Fibroblast of peridontal ligament (primary cell): ENCODE measurements around the gene PRKCH.

ENCODE experiments used
- DNase-seq: peaks from one replicate; pipeline ENCODE4 v3.0.0-alpha.2; 2010; ENCODE audit errors: extremely low read depth

The PRKCH gene

DNA sequence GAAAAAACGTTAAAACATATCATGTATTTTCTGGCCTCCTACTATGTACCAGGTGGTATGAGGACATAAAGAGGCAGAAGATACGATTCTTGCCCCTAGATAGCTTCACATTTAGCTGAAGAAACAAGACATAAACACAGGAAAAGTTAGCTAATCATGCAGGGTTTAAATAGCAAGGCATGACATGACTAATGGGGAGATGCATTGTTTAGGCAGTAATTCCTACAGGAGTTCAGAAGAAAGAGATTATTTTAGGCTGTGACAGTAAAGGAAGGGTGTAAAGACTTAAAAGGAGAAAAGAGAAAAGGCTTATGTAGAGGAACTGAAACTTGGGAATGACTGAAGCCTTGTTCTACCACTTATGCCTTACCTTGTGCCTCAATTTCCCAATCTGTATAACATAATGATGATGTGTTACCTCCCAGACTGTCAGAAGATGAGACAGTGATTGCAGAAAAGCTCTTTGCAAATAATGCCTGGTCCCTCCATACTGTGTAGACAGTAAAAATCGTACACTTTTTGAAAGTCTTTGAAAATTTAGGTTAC lies 44.4 kb downstream of the PRKCH start:
- DNase-seq, result peak; percentile 2

DNA sequence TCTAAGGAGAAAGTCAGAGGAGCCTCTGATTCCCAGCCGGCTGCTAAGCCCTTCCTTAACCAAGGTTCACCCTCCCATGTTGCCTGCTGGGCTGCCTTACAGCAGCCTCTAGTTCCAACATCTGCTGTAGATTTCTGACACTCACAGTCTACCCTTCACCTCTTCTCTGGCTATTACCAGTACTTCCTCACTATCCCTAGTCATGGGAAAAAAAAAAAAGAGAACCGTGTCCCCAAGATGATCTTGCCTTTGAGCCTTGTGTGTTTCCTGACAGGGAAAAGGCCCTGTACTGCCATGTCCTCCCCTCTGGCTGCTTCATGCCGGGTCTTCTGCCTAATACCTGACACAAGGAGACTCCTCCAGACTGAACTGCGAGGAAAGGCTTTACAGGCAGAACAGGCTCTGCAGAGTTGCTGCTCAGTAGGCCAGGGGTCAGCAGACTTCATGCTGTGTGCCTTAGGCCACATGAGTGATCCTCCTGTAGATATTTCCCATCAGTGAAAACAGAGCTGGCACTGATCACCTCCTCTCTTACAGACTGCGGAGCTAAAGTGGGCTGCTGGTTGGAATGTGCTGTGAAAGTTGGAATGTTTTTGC lies 46.8 kb downstream of the PRKCH start:
- DNase-seq, result no peak

DNA sequence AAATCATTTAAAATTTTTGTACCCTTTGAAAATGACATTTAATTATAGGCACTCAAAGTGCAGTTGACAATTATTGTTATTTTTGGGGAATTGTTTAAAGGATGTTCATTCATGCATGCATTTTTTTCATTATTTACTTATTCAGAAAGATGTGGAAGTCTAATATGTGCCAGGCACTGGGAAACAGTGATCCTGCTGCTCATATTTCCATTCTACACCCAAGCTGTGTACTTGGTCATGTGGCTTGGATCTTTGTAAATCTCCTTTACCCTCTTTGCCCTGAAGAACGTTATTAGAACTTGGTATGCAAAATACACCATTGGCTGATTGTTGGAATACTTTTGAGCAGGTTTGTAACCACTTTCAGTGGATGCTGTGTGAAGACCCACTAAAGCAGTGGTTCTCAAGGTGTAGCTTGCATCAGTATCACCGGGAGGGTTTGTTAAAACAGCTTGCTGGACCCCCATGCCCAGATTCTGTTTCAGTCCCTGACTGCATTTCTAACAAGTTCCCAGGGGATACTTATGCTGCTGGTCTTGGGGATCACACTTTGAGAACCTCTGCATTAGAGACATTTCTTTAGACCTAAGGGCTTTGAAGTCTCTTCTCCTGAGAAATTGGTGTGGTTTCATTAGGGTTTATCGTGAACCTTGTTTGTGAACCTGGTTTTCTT lies 47.5 kb downstream of the PRKCH start:
- no peak for DNase-seq

DNA sequence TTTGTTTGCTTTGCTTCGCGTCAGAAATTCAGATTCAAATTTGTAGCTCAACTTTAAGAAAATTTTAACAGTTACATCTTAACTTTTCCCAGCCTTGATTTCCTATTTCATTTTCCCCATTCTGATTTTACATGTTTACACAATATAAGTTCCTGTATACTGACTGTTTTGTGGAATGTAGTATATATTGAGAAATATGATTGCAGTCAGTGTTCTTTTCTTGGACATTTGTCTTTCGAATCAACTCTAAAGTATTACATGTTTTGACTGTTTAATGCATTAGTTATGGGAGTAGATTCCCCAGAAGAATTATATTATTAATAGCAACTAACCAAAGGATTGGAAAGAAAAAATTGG lies 48.1 kb downstream of the PRKCH start:
- DNase-seq, result no peak

DNA sequence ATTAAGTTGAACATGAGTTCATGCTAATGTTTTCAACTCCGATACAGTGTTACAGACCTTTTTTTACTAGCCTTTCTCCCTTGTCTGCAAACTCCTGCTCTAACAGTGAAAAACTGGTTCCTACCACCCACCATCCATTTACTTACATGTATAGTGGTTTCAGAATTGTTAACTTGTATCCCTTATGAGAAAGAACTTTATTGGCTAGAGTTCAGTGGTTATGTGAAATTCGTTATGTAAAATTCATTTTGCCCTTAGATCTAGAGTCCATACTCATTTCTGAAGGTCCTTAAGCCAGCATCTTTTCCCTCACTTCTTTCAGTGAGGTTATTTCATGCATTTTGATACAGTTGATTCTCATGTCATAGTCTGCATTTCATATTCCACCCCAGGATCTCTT lies 51.0 kb downstream of the PRKCH start:
- no peak for DNase-seq

DNA sequence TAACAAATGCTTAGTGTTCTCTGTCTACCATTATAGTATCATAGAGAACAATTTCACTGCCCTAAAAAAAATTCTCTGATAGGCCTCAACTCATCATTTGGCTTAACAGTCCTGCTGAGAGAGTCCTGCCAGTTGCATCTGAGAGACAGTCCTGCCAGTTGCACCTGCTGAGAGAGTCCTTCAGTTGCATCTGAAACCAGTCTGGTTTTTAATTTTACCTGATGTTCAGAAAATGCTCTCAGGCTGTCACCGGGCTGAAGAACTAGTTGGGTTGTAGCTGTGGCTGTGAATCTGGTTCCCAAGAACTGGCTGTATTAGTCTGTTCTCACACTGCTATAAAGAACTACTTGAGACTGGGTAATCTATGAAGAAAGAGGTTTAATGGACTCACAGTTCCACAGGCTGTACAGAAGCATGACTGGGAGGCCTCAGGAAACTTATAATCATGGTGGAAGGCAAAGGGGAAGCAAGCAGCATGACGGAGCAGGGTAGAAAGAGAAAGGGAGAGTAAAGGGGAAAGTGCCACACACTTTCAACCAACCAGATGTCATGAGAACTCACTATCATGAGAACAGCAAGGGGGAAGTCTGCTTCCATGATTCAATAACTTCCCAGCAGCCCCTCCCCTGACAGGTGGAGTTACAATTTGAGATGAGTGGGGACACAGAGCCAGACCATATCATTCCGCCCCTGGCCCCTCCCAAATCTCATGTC lies 51.6 kb downstream of the PRKCH start:
- DNase-seq, result no peak

DNA sequence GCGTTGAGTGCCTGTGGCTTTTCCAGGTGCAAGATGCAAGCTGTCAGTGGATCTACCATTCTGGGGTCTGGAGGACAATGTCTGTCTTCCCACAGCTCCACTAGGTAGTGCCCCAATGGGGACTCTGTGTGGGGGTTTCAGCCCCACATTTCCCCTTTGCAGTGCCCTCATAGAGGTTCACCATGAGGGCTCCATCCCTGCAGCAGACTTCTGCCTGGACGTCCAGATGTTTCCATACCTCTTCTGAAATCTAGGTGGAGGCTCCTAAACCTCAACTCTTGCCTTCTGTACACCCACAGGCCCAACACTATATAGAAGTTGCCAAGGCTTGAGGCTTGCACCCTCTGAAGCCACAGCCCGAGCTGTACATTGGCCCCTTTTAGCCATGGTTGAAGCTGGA lies 52.9 kb downstream of the PRKCH start:
- DNase-seq, result no peak

DNA sequence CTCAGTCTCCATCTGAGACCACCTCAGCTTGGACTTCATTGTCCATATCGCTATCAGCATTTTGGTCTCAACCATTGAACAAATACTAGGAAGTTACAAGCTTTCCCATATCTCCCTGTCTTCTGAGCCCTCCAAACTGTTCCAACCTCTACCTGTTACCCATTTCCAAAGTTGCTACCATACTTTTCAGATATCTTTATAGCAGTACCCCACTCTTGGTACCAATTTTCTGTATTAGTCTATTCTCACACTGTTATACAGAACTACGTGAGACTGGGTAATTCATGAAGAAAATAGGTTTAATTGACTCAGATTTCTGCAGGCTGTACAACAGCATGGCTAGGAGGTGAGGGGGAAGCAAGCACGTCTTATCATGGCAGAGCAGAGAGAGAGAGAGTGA lies 53.8 kb downstream of the PRKCH start:
- DNase-seq, result no peak

DNA sequence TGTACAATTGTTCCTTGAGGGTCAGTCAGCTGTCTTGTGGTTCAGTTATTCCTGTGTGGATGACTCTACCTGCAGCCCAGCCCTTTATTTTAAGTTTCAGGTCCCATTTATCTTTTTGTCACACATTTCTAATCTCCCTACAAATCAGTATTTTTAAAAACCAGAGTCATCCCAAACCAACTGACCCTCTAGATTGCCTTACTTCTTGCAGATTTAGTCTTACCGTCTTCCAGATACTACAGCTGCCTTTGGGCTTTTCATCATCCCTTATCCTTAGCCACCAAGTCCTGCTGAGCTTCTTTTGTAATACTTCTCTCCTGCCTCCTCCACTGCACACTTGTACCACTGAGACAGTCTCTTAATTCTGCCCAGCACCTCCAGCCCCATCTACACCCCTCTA lies 54.9 kb downstream of the PRKCH start:
- DNase-seq, result no peak

DNA sequence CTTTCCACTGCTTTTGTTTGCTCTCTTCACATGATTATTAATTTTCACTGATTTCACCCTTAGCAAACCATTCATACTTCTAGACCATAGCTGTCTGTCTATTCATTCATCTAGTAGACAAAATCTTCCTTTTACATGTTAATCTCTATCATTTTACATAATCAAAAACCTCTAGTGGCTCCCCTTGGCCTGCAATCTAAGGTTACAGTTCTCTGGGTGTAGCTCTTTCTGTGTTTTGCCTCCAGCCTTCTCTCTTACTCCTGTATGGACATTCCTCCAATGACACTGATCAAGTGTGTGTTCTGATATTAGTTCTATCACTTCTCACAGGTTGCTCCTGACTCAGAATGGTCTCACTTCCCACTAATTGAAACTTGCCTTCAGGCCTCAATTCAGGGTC lies 56.4 kb downstream of the PRKCH start:
- DNase-seq, result no peak

DNA sequence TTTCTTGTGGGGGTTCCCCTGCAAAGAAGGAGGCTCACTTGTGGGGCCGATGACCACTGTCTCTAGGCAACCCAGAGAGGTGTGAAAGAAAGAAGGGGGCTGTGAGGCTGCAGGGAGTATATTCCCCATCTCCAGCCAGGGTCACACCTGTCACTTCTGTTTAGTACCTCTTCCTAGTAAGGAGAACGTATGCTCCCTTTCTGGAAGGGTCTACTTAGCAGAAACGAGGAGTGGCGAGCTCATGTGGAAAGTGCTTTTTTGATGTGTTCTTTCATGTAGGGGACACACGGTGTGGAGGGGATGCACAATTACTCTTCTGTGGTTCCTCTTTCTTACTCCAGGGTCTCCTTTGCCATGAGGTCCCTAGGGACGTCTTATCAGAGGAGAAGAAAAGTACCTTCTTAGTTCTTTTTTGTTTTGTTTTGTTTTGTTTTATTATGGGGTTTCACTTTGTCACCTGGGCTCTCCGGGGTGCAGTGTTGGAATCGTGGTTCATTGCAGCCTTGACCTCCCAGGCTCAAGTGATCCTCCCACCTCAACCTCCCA lies 58.3 kb downstream of the PRKCH start:
- no peak for DNase-seq

DNA sequence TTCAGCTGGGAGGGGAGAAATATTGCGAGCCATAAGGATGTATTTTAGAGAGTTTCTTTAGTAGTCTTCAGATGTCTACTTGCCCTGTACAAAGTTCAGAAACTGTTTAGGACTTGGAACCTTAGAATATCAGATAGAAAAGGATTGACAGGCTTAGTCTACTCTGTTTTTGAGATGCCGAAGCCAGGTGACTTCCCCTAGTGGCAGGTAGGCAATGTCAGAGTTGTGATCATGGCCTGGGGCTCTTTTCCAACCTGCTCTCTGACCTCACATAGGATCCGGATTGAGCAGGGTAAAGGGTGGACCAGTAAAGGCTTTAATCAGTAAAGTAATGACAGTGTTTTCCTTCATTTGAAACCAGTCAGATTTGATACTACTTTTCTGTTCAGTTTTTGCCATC lies 59.6 kb downstream of the PRKCH start:
- DNase-seq, result no peak

DNA sequence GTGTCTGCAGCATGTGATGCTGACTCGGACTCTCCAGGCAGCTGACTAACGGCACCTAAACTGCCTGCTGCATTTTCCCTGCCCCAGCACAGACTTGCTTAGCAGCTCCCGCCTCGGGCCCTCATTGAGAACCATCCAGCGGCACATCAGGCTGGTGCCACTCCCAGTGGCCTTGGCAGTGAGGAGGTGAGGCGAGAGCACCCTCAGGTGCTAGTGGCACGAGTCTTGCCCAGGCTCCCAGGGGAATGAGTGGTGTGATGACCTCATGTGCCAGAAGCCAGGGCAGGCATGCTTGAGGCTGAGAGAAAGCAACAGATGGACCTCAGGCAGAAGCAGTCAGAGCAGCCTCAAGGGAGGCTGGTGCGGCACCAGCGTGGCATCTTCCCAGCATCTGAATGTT lies 60.2 kb downstream of the PRKCH start:
- no peak for DNase-seq

DNA sequence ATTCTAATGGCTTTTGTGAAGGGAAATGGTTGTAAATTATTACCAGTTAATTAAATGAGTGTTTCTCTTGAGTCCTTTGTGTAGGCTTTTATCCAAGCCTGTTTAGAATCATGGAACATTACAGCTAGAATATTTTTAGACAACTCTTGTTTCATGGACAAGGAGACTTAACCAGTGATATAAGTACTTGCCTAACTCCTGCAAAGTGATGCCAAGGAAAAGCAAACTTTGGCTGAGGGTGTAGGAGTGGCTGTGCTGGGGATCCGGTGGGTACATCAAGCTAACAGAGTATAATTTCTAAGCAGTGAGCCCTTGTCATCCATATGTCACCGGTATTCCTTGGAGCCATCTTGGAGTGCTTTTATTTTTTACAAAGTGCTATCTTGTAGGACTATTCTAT lies 61.5 kb downstream of the PRKCH start:
- no peak for DNase-seq

DNA sequence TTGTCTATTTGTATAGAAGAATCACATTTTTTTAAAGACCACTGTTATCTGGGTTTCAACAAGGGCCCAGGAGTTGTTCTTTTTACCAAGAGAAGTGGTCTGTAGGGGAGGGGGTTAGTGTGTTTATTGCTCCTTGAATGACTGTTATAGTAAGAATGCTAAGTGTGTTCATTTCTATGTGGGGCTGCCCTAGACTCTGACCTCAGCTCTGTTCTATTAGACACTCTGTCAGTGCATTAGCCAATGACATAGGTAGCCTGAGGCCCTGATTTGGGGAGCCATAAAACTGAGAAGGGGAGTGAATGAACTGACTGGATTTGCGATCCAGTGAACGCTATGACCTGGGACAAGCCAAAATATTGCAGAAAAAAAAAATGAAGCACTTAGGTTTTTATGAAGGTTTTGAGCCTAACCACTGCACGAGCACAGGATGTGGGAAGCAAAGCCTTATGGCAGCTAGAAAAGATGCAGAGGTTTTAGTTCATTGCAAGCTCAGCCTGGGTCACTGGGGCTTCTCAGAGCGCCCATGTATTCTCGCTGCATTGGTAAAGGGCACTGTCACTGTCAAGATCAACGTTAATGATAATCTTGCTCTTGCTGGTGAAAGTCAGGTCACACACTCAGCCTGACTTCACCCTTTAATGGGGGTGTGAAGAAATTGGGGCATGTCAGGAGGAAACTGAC lies 63.8 kb downstream of the PRKCH start:
- DNase-seq, result no peak

DNA sequence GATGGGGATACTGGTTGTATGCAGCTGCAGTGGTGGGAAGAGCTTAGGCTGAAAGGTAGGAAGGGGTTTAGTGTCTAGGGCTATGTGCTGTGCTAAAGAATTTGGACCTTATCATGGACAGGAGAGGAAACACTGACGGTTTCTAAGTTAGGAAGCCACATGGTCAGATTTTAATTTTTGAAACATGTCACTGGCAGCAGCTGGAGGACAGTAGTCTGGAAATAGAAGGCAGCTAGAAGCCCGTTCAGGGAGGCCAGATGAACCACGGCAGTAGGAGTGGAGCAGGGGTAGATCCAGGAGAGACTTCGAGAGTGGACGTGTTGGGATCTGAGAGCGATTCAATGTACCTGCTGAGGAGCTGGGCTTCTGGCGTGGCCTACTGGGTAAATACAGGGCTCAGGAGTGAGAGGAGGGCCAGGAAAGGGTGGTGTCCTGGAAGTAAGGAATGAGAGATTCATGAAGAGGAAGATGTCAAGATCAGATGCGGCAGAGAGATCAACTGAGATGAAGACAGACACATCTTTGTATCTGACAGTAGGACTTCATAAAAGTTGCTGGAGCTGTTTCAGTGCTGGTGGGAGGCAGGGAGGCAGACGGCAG lies 64.9 kb downstream of the PRKCH start:
- no peak for DNase-seq

DNA sequence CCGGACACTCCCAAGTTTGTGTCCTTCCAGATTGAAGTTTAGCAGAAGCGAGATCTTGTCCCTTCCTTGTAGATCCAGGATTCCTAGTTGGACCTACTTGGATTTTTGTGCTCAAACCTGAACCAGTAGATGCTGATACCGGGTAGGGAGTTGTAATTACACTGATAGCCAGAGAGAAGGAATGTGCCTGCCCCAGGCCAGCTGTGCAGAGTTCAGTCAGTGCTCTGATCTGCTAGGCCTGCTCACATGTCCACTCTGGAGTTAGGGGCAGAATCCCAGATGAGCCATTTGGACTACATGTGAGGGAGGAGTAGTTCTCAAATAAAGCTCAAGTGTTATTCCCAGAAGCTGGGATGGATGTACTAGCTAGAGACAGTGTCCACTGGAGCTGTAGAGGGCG lies 65.7 kb downstream of the PRKCH start:
- DNase-seq, result no peak

DNA sequence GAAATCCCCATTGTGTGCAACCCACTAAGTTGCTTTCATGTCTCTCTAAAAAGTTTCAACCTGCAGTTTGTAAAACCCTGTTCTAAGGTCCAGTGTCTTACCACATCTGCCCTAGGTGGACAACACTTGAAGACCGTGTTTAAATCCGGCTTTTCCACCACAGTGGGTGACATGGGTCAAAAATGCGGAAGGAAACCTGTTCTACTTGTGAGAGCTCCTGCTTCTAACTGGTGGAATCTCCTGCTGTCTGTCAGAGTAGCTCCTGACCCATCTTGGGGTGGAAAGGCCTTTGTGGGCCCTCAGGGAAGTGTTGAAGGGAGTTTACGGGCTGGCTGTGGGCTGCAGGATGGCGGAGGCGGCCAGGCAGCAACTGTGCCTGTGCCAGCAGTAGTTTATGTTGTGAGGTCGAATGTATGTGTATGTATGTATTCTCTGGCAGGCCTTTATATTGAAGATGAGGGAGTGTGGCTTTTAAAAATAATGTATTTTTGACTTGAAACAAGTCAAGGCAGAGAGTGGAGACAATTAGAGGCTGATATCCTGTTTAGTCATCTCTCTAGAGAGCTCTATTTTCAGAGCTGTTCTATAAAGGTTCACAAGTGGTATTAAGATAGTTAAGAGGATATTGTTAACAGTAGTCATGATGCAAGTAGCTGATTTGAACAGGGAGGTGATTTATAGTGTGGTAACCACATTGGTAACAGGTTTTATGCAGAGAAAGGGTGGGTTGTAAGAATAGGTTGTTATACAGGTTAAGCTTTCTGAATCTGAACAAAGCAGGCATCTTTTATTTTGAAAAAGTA lies 67.0 kb downstream of the PRKCH start:
- DNase-seq, result peak; percentile 49

DNA sequence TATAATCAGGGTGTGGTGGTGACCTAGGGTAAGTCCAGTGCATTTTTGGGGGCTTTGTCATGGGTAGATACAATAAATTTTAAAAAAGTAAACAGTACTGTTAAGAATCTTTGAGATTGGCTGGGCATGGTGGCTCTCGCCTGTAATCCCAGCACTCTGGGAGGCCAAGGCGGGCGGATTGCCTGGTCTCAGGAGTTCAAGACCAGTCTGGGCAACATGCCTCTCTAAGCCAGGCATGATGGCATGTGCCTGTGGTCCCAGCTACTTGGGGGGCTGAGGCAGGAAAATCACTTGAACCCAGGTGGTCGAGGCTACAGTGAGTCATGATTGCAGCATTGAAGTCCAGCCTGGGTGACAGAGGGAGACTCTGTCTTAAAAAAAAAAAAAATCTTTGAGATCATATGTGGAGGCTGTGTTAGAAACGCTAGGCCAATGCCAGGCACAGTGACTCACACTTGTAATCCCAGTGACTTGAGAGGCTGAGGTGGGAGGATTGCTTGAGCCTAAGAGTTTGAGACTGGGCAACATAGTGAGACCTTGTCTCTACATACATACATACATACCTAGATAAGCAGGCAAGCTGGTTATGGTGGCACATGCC lies 67.7 kb downstream of the PRKCH start:
- DNase-seq, result peak; percentile 9

DNA sequence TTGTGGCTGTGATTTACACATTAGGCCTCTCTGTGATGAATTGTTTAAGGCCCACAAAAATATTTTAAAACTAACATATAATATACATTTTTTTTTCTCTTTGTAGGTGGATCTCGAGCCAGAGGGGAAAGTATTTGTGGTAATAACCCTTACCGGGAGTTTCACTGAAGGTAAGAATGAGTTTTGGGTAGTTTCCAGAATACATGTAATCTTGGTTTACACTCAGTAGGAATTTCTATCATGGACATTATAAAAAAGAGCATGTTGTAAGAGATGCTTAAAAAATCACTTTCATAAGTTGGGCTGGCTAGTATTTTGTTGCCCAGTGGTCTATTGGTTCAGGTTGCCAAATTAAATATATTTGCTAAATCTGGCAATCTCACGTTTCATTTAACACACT lies 69.7 kb downstream of the PRKCH start:
- DNase-seq, result no peak

DNA sequence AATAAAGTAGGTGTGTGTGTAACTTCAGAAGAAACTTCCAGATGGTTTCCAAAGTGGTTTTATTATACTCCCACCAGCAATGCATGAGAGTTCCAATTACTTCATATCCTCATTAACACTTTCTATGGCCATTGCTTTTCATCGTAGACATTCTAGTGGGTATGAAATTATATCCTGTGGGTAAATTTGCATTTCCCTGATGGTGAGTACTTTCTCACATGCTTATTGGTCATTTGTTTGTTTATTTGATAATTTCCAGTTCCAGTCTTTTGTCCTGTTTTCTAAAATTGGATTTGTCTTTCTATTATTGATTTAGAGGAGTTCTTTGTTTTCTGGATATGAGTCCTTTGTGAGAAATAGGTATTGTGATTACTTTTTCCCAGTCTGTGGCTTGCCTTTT lies 70.9 kb downstream of the PRKCH start:
- no peak for DNase-seq
